NCI-H2029 treated with DMSO at 0.1 percent for 48 hours (cell line): ENCODE results near the gene TFDP1.
"Not testable (repeated sequence)": the region's sequence is repeated elsewhere in the genome, so short reads cannot be mapped to it uniquely, and the experiment has no call there.

Experiments used
- DNase-seq: peaks from one replicate; lab custom pipeline; 2025; lab: John Stamatoyannopoulos, UW

The TFDP1 gene

GRCh38 chr13:113573065-113573464 lies 11.5 kb upstream of the TFDP1 start:
- no peak for DNase-seq

GRCh38 chr13:113576597-113576996 lies 8.0 kb upstream of the TFDP1 start:
- DNase-seq = no peak

DNA sequence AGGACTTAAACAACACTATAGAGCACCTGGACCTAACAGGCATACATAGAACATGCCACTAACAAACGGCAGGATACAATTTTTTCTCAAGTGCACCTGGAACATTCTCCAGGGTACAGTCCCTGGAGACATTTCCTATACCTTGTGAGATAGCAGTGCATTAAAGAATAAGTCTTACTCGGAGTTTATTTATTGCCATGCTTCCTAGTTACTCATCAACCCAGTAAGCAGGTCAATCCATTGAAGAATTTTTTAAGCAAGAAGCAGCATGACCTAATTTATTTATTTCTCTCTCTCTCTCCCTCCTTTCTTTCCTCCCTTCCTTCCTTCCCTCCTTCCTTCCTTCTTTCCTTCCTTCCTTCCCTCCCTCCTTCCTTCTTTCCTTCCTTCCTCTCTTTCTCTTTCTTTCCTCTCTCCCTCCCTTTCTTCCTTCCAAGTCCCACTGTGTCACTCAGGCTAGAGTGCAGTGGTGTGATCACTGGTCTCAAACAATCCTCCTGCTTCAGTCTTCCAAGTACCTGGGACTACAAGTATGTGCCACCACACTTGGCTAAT lies 6.6 kb upstream of the TFDP1 start:
- DNase-seq = no peak

DNA sequence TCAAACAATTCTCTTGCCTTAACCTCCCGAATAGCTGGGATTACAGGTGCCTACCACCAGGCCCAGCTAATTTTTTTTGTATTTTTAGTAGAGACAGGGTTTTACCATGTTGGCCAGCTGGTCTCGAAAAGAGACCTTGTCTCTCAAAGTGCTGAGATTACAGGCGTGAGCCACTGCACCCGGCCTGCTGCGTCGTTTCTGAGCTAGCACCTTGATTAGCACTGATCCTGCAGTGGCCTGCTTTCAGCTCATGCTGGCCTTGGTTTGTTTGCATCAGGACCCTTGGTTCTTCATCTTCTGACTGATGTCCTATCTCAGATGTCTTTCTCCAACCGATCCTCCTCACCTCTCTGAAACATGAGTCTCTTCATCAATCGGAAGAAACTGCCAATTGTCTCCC lies 4.9 kb upstream of the TFDP1 start:
- DNase-seq = no peak

DNA sequence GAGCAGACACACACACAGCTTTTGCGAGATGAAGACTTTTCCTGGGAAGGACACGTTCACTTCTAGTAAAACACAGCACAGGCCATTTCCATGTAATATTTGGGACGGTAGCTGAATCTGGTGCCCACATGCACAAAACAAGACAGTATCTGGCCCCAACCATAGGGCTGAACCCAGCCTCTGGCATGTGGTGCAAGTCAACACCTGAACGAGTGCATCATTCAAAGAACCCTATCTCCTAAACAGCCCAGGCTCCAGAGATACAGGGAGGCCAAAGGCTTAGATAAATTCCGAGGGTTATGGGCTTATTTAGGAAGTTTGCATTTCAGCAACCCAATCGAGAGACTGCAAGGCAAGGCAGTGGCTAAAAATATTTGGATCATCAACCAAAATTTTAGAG lies 2.7 kb upstream of the TFDP1 start:
- DNase-seq = no peak

DNA sequence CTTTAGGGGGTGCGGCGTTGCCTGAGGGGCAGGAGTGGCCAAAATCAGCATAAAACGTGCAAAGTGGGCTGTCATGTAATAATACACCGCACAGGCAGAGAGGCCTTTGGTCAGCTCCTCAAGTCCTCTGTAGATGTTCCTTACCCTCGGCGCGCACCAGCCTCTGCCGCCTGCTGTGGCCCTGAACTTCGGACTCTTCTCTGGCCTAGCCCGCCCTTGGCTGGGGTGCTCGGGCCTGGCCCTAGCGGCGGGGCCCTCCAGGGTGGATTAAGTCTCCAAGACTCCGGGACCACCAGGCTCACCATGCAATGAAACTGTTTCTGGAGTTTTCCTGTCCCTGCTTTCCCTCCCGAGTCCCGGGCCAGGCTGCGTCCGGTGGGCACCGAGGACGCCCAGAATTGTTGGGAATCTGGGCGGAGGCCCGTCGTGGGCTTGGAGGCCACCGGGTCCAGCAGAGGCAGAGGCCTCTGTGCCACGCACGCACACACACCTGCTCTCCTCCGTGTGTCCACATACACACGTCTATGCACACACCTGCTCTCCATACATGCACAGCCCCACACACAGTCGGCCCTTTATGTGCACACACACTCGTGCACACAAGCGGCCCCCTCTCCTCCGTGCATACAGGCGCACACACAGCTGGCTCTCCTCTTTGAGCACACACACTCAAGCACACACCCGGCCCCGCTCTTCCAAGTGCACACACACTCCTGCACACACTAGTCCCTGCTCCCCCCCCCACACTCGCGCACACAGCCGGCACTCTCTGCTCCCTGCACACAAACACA lies 1.5 kb upstream of the TFDP1 start:
- DNase-seq = no peak

DNA sequence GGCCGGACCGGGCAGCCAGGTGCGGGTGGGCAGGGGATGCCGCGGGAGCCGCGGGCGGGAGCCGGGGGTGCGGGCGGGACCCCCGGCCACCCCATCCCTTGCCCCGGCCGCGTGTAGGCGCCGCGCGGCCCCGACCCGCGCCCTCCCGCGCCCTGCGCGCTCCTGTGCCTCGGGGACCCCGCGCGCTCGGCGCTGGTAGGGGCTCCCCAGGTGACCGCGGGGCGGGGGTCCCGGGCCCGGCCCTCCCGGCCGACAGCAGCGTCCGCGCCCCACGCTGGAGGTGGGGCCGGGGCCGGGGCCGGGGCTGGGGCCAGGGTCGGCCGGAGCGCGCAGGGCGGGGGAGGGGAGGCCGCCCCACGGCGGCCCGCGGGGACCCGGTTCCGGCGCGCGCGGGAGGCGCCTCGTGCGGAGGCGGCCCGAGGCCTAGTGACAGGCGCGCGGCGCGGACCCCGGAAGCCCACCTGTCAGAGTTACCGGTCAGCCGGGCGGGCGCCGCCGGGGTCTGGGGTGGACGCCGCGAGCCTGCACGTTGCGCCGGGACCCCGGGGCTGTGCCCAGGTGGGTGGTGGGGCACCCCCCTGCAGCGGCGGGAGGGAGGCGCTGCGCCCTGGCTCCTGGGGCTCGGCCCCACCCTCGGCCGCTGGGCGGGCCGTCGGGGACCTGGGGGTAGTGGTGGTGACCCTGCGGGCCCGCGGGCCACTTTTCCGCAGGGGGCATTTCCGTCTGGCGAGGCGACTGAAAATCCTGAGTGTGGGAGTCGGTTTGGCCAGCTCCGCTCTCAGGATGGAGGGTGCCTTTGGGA lies 518 bp downstream of the TFDP1 start:
- DNase-seq = no peak

GRCh38 chr13:113585896-113586295 lies 1.3 kb downstream of the TFDP1 start:
- no peak for DNase-seq

GRCh38 chr13:113586661-113587479 lies 2.3 kb downstream of the TFDP1 start:
- no peak for DNase-seq

- DNase-seq = no peak
Observed at GRCh38 chr13:113588394-113589111, 4.0 kb downstream of the TFDP1 start.

- DNase-seq = no peak
Observed at GRCh38 chr13:113589251-113589960, 4.9 kb downstream of the TFDP1 start.

DNA sequence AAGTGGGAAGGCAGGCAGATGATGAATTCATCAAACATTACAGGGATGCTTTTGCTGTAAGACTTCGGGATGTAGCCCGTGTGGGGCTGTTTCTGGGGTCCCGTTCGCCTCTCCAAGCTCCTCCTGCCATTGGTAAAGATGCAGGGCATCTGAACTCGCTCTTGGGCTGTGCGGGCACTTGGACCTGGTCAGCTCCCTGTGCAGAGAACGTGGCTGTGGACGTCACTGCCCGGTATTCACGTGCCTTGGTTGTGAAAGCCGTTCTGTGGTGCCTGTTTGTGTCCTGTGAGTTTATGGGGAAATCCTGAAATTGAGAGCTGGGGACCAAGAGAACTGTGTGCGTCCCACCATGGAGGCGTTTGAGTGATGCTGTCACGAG lies 5.4 kb downstream of the TFDP1 start:
- DNase-seq = no peak

DNA sequence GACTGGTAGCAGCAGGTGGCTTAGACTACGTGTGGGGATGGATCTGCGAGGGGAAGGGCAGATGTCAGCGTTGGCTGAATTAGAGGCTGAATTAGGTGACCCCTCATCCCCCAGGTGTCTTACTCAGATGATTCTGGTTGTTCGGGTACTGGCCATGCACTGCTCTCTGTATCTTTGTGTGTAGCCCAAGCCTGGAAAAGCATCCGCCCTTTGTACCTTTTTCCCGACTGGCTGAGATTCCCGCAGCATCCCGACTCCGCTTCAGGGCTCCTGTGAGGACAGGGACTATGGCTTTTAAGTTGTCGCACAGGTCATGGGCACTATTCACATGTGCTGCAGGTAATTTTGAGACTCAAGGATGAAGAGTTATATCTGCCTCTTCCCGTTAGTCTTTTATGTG lies 7.2 kb downstream of the TFDP1 start:
- DNase-seq = no peak

- no peak for DNase-seq
Observed at GRCh38 chr13:113592571-113592970, 8.0 kb downstream of the TFDP1 start.

- not testable (repeated sequence) for DNase-seq
Observed at GRCh38 chr13:113594066-113594821, 9.7 kb downstream of the TFDP1 start.

DNA sequence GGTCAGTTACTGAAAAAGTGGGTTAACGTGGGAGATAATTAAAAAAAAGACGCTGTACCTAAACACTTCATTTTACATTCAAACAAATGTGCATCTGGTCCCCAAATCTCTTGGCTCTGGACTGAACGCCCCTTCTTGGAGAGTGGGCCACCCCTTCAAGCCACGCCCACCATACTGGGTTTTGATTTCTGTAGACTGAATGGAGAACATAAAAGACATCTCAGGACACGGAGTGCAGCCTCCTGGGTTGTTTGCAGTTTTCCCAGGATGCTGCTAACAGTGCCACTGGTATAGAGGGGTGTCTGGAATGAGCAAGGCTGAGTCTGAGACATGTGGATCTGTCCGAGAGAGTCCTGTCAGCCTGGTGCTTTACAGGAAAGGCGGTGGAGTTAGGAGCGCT lies 10.6 kb downstream of the TFDP1 start:
- no peak for DNase-seq

- no peak for DNase-seq
Observed at GRCh38 chr13:113596321-113597200, 12.0 kb downstream of the TFDP1 start.

DNA sequence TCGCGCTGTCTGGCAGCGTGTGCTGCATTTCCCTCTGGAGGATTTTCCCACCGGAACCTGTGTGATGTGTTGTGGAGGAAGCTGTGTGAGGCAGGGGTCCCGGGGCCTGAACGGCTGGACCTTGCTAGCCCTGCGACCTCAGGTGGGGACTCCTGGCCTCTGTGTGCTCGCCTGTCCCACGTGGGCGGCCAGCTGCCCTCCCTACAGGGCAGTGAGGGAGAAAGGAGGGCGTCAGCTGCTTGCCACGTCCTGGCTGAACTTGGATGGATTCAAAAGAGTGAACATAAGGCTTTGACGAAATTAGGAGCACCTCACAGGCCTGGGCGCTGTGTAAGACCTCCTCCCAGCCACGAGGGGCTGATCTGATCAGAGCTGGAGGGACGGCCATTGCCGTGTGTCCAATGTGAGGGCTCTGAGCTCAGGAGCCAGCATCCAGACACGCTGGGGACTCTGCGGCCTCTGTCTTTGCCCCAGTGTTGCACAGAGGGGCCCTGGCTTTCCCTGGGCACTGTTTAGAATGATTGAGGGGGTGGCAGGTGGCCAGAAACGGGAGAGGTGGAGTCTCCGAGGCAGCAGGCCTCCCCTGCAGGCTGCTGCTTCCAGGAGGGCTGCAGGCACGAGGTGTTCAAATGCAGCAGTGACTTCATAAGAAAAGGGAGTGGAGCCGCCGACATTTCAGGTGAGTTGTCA lies 13.0 kb downstream of the TFDP1 start:
- no peak for DNase-seq

GRCh38 chr13:113598081-113598410 lies 13.5 kb downstream of the TFDP1 start:
- DNase-seq = no peak
